Daoy (cell line): ENCODE data around the gene MAP3K1. TPM values are rescaled to one million over a fixed set of nuclear protein-coding genes. Genes with fewer than 3 reads are reported as not detected.
A peak's percentile ranks its signal among the peaks of the same experiment; 100 is the strongest.

Experiments used
- DNase-seq: peaks from one replicate; pipeline ENCODE4 v3.0.0-alpha.2; 2015; ENCODE audit warnings: low read depth
- total RNA-seq: library from RNA; depleted of rRNA; stranded (reverse); fragments of >200 nt; shearing (Covaris generic); gene quantifications from 2 replicates; pipeline ENCODE4 v1.2.3, GENCODE V29; 2014; rRNA removed

MAP3K1 gene
- total RNA-seq, 1 experiment from 2014 or later = 8.6 TPM

- peak; percentile 35 for DNase-seq
These were observed 85.7 kb downstream of the MAP3K1 start for GRCh38 chr5:56900858-56901578.

GRCh38 chr5:56908942-56909293 is 93.6 kb downstream of the MAP3K1 start:
- DNase-seq = no peak

DNA sequence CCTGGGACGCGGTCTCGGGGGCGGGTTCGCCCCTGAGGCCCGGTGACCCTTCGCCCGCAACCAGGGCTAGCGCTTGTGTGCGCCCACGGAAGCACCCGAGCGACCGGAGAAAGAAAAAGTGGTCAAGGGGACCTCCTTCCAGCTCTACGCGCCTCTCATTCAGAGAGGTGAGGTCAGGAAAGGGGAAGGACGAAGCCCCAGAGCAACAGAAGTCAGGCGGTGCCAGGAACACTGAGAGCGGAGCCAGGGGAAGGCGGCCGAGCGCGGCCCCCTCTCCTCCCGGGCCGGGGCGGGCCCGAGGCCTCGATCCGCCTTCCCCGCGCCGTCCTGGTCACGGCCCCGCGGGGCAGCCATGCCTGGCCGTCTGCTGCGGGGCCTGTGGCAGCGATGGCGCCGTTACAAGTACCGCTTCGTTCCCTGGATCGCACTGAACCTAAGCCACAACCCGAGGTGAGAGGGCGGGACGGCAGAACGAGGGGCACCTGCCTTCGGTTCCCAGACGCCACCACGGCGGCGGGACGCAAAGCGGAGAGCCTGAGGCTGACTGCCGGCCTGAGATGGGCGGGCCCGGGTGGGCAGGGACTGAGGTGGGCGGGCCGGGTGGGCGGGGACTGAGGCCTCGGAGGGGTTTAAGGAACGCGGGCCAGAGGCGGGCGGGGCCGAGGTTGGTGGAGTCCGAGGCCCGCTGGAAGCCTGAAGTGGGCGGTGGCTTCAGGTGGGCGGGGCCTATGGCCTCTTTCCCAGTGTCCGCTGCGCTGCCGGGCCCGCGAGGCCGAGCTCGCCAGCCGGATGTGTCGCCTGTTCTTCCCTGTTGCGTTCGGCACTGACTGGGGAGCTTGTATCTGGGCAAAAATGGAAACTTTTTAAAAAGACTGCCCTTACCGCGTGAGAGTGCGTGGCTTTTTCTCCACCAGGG is 94.2 kb downstream of the MAP3K1 start, which contains the start of gene SETD9:
TSS of gene SETD9 (plus strand) at position 303 of the 916 bp plus-strand sequence. CDS start at position 353, 50 bp downstream.
- DNase-seq = peak; percentile 99

GRCh38 chr5:56910210-56910965 is 95.0 kb downstream of the MAP3K1 start:
- peak; percentile 67 for DNase-seq

GRCh38 chr5:56913766-56914165 is 98.4 kb downstream of the MAP3K1 start:
- DNase-seq = no peak

- no peak for DNase-seq
These were observed 99.3 kb downstream of the MAP3K1 start for GRCh38 chr5:56914678-56915077.

- no peak for DNase-seq
These were observed 102.2 kb downstream of the MAP3K1 start for GRCh38 chr5:56917534-56917933.

- DNase-seq = no peak
These were observed 102.7 kb downstream of the MAP3K1 start for GRCh38 chr5:56918054-56918453.

- no peak for DNase-seq
These were observed 104.8 kb downstream of the MAP3K1 start for GRCh38 chr5:56919942-56920662.

DNA sequence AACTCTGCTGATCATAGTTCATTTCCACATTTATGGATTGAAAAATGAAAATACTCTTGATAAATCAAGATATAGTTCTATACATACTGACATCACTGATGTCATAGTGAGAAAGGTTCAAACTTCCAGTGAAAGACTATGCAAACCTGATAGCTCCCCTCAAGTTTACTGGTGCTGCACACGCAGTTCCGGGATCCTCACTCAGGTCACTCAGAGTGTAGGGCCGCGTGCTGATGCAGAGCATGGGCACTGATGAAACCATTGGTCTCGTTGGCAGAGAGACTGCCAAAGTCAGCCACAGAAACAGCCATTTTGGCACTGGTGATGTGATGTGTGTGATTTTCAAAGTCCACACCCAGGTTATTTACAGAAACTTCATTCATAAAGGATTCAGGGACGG is 107.6 kb downstream of the MAP3K1 start:
- no peak for DNase-seq

- no peak for DNase-seq
These were observed 119.0 kb downstream of the MAP3K1 start for GRCh38 chr5:56934325-56934724.

DNA sequence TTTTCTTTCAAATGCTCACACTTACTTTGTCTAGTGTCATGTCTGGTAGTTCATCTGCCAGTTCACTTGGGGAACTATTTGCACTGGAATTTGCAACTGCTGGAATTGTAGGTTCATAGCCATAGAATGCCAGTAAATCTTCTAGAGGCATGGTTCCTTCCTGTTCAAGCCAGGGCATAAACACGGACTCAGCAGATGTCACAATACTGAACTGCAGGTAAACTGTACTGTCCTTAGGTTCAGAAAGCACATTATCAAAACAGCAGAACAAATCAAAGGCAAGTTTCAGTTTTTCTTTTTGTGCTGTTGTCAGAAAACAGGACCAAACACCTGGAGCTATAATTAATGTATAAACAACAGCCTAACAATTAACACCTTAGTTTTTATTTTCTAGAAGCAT is 123.5 kb downstream of the MAP3K1 start:
- no peak for DNase-seq

- no peak for DNase-seq
These were observed 126.6 kb downstream of the MAP3K1 start for GRCh38 chr5:56941981-56942380.

Other genes with a start within 250 kb of the MAP3K1 start
- gene SETD9, start 94.0 kb downstream of the MAP3K1 start, total RNA-seq = 28.4 and 57.0 TPM in 2 replicates
- 21.0 and 31.7 TPM in 2 replicates for gene MIER3, start 136.6 kb downstream of the MAP3K1 start, total RNA-seq